IMR-90 (cell line): Measurements from ENCODE around the gene MALAT1. TPM values are rescaled to one million over a fixed set of nuclear protein-coding genes. Genes with fewer than 3 reads are reported as not detected.
A peak's percentile ranks its signal among the peaks of the same experiment; 100 is the strongest.

Source experiments
- ATAC-seq: fragments of 200-7000 bp; cut with Tn5 transposase; 2 replicates; pipeline ENCODE4 v1.9.1; 2020; ENCODE audit warnings: low read depth, mild to moderate bottlenecking, moderate library complexity
- BruUV-seq: library from RNA; stranded (reverse); fragments of 400-500 nt; replicated peaks from 2 replicates; lab custom pipeline; 2021; lab: Mats Ljungman, UMichigan
- CTCF ChIA-PET: fragments of 300-600 bp; formaldehyde crosslinking; extraction: SDS; loops from one replicate; lab custom pipeline; 2021; ENCODE audit warnings: antibody characterized with exemption; lab: Yijun Ruan, JAX
- POLR2A ChIA-PET: fragments of 300-600 bp; sonication (Branson Sonifier 250); formaldehyde crosslinking; loops from one replicate; lab custom pipeline; 2022; ENCODE audit warnings: antibody characterized with exemption; ENCODE audit not compliant: unreplicated experiment; lab: Charles Lee
- DNase-seq: peaks from one replicate; pipeline ENCODE4 v3.0.0; 2013
- H2AFZ ChIP-seq: replicated peaks from 2 replicates; pipeline ENCODE3; 2013; ENCODE audit warnings: low read length, mild to moderate bottlenecking; ENCODE audit not compliant: poor library complexity
- H2AK5ac ChIP-seq: 2 replicates; pipeline ENCODE4 v1.6.1; 2013; ENCODE audit warnings: low read depth, low read length, inconsistent platforms
- H2AK9ac ChIP-seq: replicated peaks from 2 replicates; pipeline ENCODE3; 2013; ENCODE audit warnings: mild to moderate bottlenecking, low read depth, low read length, moderate library complexity; ENCODE audit not compliant: poor library complexity
- H2BK120ac ChIP-seq: 2 replicates; pipeline ENCODE4 v1.6.1; 2013; ENCODE audit warnings: low read depth, low read length, inconsistent platforms
- H2BK15ac ChIP-seq: 3 replicates; pipeline ENCODE4 v1.6.1; 2013; ENCODE audit warnings: low read depth, low read length, inconsistent platforms
- H2BK20ac ChIP-seq: 2 replicates; pipeline ENCODE4 v1.6.1; 2013; ENCODE audit warnings: low read depth, mild to moderate bottlenecking, inconsistent platforms, low read length, moderate library complexity
- H2BK5ac ChIP-seq: 2 replicates; pipeline ENCODE4 v1.6.1; 2013; ENCODE audit warnings: mild to moderate bottlenecking, low read depth, low read length, inconsistent platforms; ENCODE audit not compliant: poor library complexity, severe bottlenecking
- H3K14ac ChIP-seq: replicated peaks from 2 replicates; pipeline ENCODE4 v1.6.1; 2013; ENCODE audit warnings: low read depth, low read length, inconsistent platforms
- H3K18ac ChIP-seq: 2 replicates; pipeline ENCODE4 v1.6.1; 2013; ENCODE audit warnings: low read depth, low read length, control low read depth
- H3K23ac ChIP-seq: 2 replicates; pipeline ENCODE4 v1.6.1; 2013; ENCODE audit warnings: low read depth, low read length, inconsistent platforms
- H3K27ac ChIP-seq: 2 replicates; pipeline ENCODE4 v1.5.1; 2013; ENCODE audit warnings: mild to moderate bottlenecking, control low read depth, low read length; ENCODE audit not compliant: insufficient read depth
- H3K27me3 ChIP-seq: 2 replicates; pipeline ENCODE4 v1.6.1; 2013; ENCODE audit warnings: low read length; ENCODE audit not compliant: control insufficient read depth, insufficient read depth
- H3K36me3 ChIP-seq: 2 replicates; pipeline ENCODE4 v1.6.1; 2013; ENCODE audit warnings: low read length, mixed read lengths; ENCODE audit not compliant: control insufficient read depth, insufficient read depth
- H3K4ac ChIP-seq: 2 replicates; pipeline ENCODE4 v1.6.1; 2013; ENCODE audit warnings: low read depth, low read length, inconsistent platforms
- H3K4me1 ChIP-seq: 2 replicates; pipeline ENCODE4 v1.6.1; 2013; ENCODE audit warnings: low read length, mixed read lengths; ENCODE audit not compliant: control insufficient read depth, insufficient read depth
- H3K4me2 ChIP-seq: 2 replicates; pipeline ENCODE4 v1.6.1; 2013; ENCODE audit warnings: low read depth, mild to moderate bottlenecking, control low read depth, low read length, moderate library complexity
- H3K4me3 ChIP-seq: 2 replicates; pipeline ENCODE4 v1.5.1; 2013; ENCODE audit warnings: low read depth, mild to moderate bottlenecking, control low read depth, low read length, moderate library complexity; ENCODE audit not compliant: insufficient read depth
- H3K56ac ChIP-seq: 2 replicates; pipeline ENCODE4 v1.6.1; 2013; ENCODE audit warnings: low read length, inconsistent platforms; ENCODE audit not compliant: insufficient read depth; ENCODE audit errors: extremely low read depth
- H3K79me1 ChIP-seq, 2 experiments: 2 replicates each; pipeline ENCODE4 v1.6.1; 2013; ENCODE audit warnings: low read length in 2 of 2, inconsistent platforms in 1 of 2, low read depth in 1 of 2
- H3K9ac ChIP-seq: 2 replicates; pipeline ENCODE4 v1.6.1; 2013; ENCODE audit warnings: low read depth, low read length, control low read depth
- H3K9me1 ChIP-seq: 2 replicates; pipeline ENCODE4 v1.6.1; 2013; ENCODE audit warnings: low read length, inconsistent platforms; ENCODE audit not compliant: insufficient read depth
- H3K9me3 ChIP-seq: 2 replicates; pipeline ENCODE4 v1.6.1; 2013; ENCODE audit warnings: low read length; ENCODE audit not compliant: control insufficient read depth, insufficient read depth
- H4K20me1 ChIP-seq: 2 replicates; pipeline ENCODE4 v1.6.1; 2013; ENCODE audit warnings: low read length, inconsistent platforms; ENCODE audit not compliant: insufficient read depth
- H4K5ac ChIP-seq: 2 replicates; pipeline ENCODE4 v1.6.1; 2013; ENCODE audit warnings: mild to moderate bottlenecking, low read depth, low read length, control low read depth
- H4K8ac ChIP-seq, 2 experiments: 2 replicates each; pipeline ENCODE4 v1.6.1; 2013; ENCODE audit warnings: low read depth in 2 of 2, low read length in 2 of 2, control low read depth in 1 of 2, inconsistent platforms in 1 of 2
- H4K91ac ChIP-seq: 2 replicates; pipeline ENCODE4 v1.6.1; 2013; ENCODE audit warnings: low read depth, low read length, inconsistent platforms; ENCODE audit not compliant: insufficient read depth
- NFE2L2 ChIP-seq: fragments of 150-350 bp; IDR thresholded peaks from 2 replicates; pipeline ENCODE4 v1.6.1; 2016; ENCODE audit warnings: low read depth, mild to moderate bottlenecking, low read length
- POLR2A ChIP-seq: IDR thresholded peaks from 2 replicates; pipeline ENCODE4 v1.6.1; 2012; ENCODE audit warnings: mild to moderate bottlenecking, low read depth, low read length
- USF2 ChIP-seq: fragments of 150-350 bp; IDR thresholded peaks from 2 replicates; pipeline ENCODE4 v1.6.1; 2017; ENCODE audit warnings: mild to moderate bottlenecking, antibody characterized with exemption, low read length, low read depth
- WGBS, 2 experiments: methylation state at CpG; one replicate each; pipeline versions ENCODE4 v1.1.5 to v1.1.7; 2013; ENCODE audit warnings: missing lambda C conversion rate in 2 of 2; ENCODE audit not compliant: insufficient read length in 1 of 2; ENCODE audit errors: extremely low coverage in 2 of 2; 5-methylcytosine and 5-hydroxymethylcytosine counted together
- dilution Hi-C: fragments of 300-500 bp; cut with HindIII; formaldehyde crosslinking; loops from one replicate; pipeline ENCODE4 v1.14.3; 2018; ENCODE audit warnings: low sequenced_read_pairs; ENCODE audit not compliant: unreplicated experiment
- in situ Hi-C: fragments of 300-500 bp; cut with MboI; formaldehyde crosslinking; loops from 3 replicates; pipeline ENCODE4 v1.14.3; 2019; ENCODE audit warnings: low sequenced_read_pairs, inconsistent platforms, mixed read lengths
- intact Hi-C: fragments of 100-400 bp; cut with micrococcal nuclease; formaldehyde crosslinking; loops from 2 replicates; pipeline ENCODE4 v1.10.0; 2022
- polyA plus RNA-seq, 3 experiments: library from polyadenylated mRNA; depleted of rRNA; stranded (reverse); fragments of >200 nt; gene quantifications; 2 replicates each; pipeline ENCODE4 v1.2.3, GENCODE V29; 2012; ENCODE audit warnings: low replicate concordance in 1 of 3
- total RNA-seq: library from RNA; depleted of rRNA; stranded (reverse); fragments of >200 nt; gene quantifications from 2 replicates; pipeline ENCODE4 v1.2.3, GENCODE V29; 2012

MALAT1 gene
- total and polyA plus RNA-seq, 2 of the 4 experiments (the other 2 are of a cell fraction): 636 to 3,569 TPM

GRCh38 chr11:65501472-65502273, 2.8 kb downstream of the MALAT1 start:
- Histone ChIP-seq H2AK5ac (no peak overlapping the region), H2BK20ac (no peak overlapping the region), H2BK120ac (no peak overlapping the region), H3K18ac (peak overlapping the region; percentile 10; the same call in 1 of the 2 replicates), H3K14ac (peak overlapping the region; percentile 98), H4K91ac (no peak overlapping the region), H2AFZ (no peak overlapping the region), H3K36me3 (peaks cover 47% of the 10 kb centered on the region), H2AK9ac (no peak overlapping the region), H2BK15ac (no peak overlapping the region), H4K20me1 (peaks cover 72% of the 10 kb centered on the region), H3K27me3 (no peaks in the 10 kb centered on the region), H3K56ac (peak overlapping the region; percentile 97), H3K9me3 (no peaks in the 10 kb centered on the region), H2BK5ac (peak overlapping the region; percentile 96), H3K23ac (peak overlapping the region; percentile 98), H3K9me1 (no peaks in the 10 kb centered on the region), H4K8ac (no peak overlapping the region), H3K27ac (peak overlapping the region; percentile 56), H3K4me1 (peaks cover 3% of the 10 kb centered on the region), H3K9ac (peak overlapping the region; percentile 97), H3K4me2 (peak overlapping the region; percentile 45; the same call in 1 of the 2 replicates), H3K4ac (peak overlapping the region; percentile 21; the same call in 1 of the 2 replicates), H4K5ac (no peak overlapping the region), H3K79me1 (peaks cover 0 to 24% of the 10 kb centered on the region in 2 experiments; a peak in 3 of 4 replicates), H3K4me3 (peak overlapping the region; percentile 72)
- in situ Hi-C loops: no loop called here
- ChIA-PET CTCF (no interaction called here), POLR2A (interaction anchor here (0.6 to 14.2 kb wide), 10 partner anchors 12 to 199 kb away, joined by 3 to 494 read pairs (median 4); partner anchors contain the start of gene NEAT1)
- peak; percentile 56 for DNase-seq
- WGBS, 2 experiments: 0% methylated on average over 2 of the region's 3 CpGs; no CpG with 5 or more reads in 1 of the 2 experiments
- TF ChIP-seq USF2 (peak; percentile 35; the same call in 1 of the 2 replicates), NFE2L2 (0 out of 2 replicates have a peak, but pooled peaks have one; percentile 7), POLR2A (no peak)
- dilution Hi-C loops: no loop called here
- intact Hi-C loops: no loop called here
- ATAC-seq: no peak
- TSS peak; percentile 0 for BruUV-seq
